HG02870 (cell line): ENCODE measurements around the gene GNG13.
"Not testable (repeated sequence)": the region's sequence is repeated elsewhere in the genome, so short reads cannot be mapped to it uniquely, and the experiment has no call there.

Experiments
- ATAC-seq: cut with Tn5 transposase; IDR thresholded peaks from one replicate; pipeline ENCODE4 v1.9.1; 2021; ENCODE audit warnings: mild to moderate bottlenecking, moderate library complexity; ENCODE audit not compliant: unreplicated experiment

The GNG13 gene

DNA sequence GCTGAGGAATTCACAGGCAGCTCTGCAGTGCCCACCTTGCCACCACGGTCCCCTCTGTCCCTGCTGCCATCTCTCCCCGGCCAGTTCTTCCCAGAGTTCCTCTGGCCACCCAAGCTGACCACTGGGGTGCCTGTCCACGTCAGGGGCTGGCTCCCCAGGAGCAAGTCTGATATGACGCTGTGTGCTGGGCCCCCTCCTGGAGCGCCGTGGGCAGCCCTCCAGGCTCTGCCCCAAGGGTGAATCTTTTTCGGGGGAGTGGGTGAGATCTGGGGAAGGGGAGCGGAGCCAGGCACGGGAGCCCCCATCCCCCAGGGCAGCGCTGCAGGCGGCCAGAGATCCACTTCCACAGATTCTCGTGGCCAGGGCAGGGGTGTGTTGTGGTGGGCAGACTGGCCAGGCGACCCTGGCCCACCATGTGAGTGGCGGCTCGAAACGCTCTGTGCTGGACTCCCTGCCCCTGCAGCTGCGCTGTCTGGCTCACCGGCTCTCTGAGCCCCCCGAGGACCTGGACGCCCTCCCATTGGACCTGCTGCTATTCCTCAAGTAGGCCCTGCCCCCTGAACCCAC, 36.3 kb downstream of the GNG13 start:
- ATAC-seq, result no peak

DNA sequence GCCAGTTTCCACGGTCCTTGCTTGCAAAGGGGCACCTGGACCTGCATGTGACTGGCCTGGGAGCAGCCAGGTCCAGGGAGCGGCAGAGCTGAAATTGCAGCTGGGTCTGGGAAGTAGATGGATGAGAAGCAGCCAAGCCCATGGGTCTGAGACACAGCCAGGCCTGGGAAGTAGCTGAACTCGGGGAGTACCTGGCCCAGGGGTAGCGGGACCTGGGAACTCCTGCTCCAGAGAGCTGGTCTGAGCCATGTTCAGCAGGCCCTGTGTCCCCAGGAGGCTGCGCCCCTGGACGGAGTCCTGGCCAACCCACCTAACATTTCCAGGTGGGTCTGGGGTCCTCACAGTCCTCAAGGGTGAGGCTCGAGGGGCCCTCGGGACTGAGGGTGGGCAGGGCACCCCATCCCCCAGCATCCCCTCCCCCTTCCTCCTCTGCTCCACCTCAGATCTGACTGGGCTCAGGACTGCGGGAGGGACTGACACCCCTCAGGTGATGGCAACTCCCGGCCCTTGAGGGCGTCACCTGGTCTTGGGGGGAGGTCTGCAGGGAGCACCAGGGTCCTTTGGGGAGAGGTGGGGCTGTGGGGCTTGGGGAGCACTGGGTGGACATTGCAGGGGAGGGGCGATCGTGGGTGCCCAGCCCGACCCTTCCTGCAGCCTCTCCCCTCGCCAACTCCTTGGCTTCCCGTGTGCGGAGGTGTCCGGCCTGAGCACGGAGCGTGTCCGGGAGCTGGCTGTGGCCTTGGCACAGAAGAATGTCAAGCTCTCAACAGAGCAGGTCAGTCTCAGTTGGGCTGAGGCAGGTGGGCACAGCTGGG, 37.0 kb downstream of the GNG13 start:
- ATAC-seq, result no peak

DNA sequence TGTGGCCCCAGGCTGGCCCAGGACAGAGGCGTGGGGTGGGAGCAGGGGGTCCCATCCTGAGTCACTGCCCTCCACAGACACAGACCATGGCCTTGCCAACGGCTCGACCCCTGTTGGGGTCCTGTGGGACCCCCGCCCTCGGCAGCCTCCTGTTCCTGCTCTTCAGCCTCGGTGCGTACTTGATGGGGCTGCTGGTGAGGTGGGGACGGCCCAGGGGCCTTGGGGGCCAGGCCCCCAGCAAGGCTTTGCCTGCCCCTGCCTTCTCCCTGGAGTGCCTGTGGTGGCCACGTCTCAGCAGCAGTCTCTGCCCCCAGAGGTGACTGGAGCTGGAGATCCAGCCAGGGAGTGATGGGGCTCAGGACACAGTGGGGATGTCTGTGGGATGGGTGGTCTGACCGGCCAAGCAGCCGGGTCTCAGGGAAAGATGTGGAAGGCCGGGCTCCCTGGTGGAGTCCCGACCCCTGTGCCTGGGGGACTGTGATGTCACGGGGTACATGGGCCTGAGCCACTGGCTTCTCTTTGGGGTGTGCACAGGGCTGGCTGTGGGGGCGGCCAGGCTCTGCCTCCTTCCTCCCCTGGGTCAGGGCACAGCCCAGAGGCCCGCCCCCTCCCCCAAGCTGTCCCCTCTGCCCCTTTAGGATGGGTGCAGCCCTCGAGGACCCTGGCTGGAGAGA, 37.8 kb downstream of the GNG13 start:
- ATAC-seq, result no peak

- ATAC-seq, result no peak
Observed at GRCh38 chr16:761625-762513, 38.7 kb downstream of the GNG13 start.

- no peak for ATAC-seq
Observed at GRCh38 chr16:760545-761343, 39.8 kb downstream of the GNG13 start, which contains the start of gene MSLN. TSS of gene MSLN (plus strand) at chr16:760734. CDS start at chr16:762681, 1,947 bp downstream.

DNA sequence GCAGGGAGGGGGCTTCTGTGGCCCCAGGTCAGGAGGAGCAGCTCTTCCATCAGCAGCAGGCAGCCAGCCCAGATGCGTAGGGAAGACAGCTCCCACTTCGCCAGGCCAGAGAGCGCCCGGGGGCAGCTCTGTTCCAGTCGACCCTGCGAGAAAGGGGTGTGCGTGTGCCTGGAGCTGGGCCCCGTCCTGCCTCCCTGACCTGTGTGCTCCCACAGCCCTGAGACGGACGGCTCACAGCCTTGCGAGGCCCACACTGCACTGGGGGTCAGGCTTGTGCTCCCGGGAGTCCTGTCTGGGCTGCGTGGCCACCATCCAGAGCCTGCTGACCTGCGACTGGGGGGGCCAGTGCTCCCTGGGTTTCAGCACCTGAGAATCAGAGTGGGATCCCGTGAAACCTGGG, 40.5 kb downstream of the GNG13 start:
- ATAC-seq, result no peak

DNA sequence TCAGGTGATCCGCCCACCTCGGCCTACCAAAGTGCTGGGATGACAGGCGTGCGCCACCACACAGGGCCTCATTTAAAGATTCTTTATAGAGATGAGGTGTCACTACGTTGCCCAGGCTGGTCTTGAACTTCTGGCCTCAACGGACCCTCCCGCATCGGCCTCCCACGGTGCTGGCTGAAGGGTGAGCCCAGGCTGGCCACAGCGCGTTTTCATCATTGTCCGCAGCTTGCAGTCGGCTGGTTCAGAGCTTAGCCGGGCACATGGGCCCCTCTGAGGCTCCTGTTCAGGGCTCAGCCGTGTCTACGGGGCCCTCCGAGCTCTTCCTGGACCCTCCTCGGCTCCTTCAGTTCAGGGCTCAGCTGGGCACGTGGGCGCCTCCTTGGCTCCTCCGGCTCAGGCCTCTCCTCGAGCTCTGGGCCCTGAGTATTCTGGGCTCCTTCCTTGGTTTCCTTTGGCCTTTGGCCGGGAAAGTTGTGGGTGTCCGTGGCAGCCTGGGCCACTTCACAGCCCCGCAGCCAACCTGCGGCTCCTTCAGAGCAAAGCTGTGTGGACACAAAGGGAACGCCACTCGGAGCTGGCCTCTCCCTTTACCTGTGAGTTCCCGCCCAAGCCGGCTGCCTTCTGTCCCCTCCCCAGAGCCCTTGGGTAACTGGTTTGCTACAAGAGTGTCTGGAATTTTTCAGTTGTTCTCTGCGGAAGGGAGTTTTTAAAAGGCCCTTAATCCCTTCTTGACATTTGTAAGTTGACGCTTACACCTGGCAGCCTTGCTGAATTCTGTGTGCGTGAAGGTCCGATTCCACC, 41.2 kb downstream of the GNG13 start:
- no peak for ATAC-seq

DNA sequence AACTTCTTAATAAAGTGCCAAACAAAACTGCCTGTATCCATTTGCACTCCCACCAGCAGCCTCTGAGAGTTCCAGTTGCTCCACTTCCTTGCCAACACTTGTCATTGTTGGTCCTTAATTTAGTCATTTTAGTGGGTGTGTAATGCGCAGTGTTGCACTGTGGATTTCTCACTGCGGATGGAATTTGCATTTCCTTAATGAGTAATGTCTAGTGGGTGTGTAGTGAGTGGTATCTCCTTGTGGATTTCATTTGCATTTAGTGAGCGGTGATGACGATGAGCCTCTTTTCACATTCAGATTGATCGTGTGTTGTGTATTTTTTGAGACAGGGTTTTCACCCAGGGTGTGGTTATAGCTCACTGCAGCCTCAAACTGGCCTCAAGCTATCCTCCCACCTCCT, 44.1 kb downstream of the GNG13 start:
- no peak for ATAC-seq

- ATAC-seq, result no peak
Observed at GRCh38 chr16:754656-755055, 45.9 kb downstream of the GNG13 start.

DNA sequence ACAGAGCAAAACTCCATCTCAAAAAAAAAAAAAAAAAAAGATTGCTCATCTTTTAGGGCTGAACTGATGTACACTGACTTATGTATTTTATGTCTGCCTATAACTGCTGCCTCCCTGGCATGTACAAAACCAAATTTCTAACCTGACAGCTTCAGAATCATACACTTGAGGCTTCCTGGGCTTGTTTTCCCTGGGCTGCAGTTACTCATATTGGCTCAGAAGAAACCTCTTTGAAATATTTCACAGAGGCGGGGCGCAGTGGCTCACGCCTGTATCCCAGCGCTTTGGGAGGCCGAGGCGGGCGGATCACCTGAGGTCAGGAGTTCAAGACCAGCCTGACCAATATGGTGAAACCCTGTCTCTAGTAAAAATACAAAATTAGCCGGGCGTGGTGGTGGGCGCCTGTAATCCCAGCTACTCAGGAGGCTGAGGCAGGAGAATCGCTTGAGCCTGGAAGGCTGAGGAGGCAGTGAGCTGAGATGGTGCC, 46.4 kb downstream of the GNG13 start:
- not testable (repeated sequence) for ATAC-seq

GRCh38 chr16:752007-752312, 48.6 kb downstream of the GNG13 start:
- ATAC-seq, result no peak

DNA sequence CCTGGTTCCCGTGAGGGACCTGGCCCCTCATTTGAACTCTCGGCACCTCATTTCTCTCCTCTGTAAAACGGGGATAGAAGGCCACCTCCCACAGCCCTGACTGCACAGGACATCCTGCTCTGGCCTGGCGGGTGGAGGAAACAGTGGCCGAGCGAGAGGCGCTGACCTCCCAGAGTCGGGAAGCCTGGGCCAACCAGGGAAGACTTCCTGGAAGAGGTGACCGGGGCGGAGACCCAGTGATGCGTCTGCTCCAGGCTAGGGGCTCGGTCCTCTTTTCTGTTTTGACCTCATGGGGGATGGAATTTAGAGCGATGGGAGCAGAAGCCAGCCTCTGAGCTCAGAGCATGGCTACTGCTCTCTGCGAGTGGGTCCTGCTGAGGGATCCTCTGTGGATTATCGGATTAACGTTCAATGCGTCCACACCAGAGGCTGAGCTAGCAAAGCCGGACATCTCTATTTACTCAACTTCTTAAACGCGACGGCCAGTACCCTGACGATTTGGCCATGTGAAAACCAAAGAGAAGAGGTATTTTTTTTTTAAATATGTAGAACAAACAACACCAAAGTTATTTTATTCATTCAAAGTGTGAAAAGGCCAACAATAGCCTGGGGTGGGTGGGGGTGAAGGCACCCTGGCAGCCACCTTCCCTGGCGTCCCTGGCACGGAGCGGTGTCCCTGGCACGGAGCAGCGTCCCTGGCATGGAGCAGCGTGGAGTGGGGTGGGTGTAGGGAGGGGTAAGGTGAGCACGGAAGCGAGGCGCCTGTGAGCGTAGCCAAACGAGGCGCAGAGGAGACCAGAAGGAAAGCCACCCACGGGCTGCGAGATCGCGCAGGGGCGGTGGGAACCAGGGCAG, 49.2 kb downstream of the GNG13 start:
- ATAC-seq, result no peak

GRCh38 chr16:750485-750884, 50.0 kb downstream of the GNG13 start:
- no peak for ATAC-seq

DNA sequence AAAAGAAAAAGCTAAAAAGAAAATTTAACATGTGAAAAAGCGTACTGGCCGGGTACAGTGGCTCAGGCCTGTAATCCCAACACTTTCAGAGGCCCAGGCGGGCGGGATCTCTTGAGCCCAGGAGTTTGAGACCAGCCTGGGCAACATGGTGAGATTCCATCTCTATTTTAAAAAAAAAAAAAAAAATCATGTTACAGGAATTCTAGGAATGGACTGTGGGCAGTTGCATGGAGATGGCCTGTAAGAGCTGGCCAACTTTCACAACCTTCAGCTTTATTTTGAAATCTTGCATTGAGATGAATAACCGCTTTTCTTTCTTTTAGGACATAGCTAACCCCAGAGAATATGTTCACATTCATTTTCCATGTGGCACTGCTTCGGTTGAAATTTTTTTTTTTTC, 51.5 kb downstream of the GNG13 start:
- ATAC-seq, result no peak
